Subcutaneous adipose tissue (tissue), 4 donors: ENCODE measurements around the gene COQ6. TPM values are rescaled to one million over a fixed set of nuclear protein-coding genes. Genes with fewer than 3 reads are reported as not detected.

Experiments
- total RNA-seq, 4 donors: library from RNA; depleted of rRNA; stranded (reverse); fragments of >200 nt; gene quantifications; one replicate each; pipeline ENCODE4 v1.1.0, GENCODE V29; 2016
- TF ChIP-seq, protein P1 (sequence below): fragments of 450-650 bp; IDR thresholded peaks from one replicate; pipeline ENCODE4 v1.5.1; 2016; ENCODE audit warnings: low read depth, mild to moderate bottlenecking, control low read depth, antibody characterized with exemption, moderate library complexity

Gene COQ6
- total RNA-seq = 10 to 100 TPM; 34.6 to 46.9 (median 37.9) TPM

DNA sequence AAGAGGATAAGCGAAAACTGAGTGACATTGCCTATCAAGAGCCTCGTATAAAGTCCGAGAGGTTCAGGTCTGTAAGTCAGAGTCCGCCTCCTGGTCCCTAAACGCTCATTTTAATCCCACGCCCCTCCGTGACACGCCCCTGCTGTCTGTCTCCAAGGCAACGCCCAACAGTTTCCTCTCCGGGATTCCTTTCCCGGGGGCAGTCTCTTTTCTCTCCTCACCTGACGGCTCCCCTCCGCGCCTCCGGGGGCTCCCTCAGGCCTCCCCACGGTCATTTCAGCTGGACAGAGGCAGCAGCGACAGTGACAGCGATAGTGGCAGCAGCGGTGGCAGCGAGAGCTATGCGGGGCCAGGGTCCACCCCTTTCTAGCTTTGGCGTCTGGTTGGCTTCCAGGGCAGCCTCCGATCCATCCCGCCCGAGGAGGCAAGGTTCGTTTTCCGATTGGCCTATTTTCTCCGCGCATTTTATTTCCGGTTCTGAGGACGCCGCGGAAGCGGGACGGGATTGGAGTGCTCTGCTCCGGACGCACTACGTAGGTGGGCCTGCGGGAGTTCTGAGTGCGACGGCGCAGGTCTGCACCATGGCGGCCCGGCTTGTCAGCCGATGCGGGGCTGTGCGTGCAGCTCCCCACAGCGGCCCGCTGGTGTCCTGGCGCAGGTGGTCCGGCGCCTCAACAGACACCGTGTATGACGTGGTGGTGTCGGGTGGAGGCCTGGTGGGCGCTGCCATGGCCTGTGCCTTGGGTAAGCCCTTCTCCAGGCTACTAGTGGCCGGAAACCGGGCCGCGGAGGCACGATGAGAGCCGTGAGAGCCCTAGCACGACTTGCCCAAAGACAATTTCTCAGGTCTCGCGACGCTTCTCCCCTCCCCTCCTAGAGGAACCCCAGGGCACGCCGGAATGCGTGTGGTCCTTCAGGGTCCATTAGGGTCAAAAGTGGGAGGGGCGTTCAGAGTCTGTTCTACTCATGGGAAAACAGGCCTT lies at the start of gene COQ6, which contains the start of gene FAM161B:
Gene COQ6, plus strand, starts transcription at position 551 of the 983 bp plus-strand sequence. Its CDS starts 31 bp downstream, at position 582.
Gene FAM161B, minus strand, starts transcription at position 343 of the 983 bp plus-strand sequence. Its CDS starts 68 bp downstream, at position 275.
- TF ChIP-seq, protein P1, sequence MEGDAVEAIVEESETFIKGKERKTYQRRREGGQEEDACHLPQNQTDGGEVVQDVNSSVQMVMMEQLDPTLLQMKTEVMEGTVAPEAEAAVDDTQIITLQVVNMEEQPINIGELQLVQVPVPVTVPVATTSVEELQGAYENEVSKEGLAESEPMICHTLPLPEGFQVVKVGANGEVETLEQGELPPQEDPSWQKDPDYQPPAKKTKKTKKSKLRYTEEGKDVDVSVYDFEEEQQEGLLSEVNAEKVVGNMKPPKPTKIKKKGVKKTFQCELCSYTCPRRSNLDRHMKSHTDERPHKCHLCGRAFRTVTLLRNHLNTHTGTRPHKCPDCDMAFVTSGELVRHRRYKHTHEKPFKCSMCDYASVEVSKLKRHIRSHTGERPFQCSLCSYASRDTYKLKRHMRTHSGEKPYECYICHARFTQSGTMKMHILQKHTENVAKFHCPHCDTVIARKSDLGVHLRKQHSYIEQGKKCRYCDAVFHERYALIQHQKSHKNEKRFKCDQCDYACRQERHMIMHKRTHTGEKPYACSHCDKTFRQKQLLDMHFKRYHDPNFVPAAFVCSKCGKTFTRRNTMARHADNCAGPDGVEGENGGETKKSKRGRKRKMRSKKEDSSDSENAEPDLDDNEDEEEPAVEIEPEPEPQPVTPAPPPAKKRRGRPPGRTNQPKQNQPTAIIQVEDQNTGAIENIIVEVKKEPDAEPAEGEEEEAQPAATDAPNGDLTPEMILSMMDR = no peak

DNA sequence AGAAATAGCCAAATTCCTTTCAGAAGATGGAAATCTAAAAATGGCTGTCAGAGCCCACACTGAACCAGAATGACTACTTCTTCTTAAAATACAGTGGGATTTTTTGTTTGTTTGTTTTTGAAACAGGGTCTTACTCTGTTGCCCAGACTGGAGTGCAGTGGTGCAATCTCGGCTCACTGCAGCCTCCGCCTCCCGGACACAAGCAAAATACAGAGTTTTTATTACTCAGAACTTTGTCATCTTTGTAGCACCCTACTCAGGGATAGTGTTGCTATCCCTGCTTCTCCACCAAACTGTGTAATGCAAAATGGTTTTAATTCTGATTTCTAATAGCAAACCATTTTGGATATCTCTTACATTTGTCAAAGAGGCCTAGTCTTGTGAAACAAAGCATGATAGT lies 47.1 kb upstream of the COQ6 start:
- TF ChIP-seq, protein P1 = no peak

DNA sequence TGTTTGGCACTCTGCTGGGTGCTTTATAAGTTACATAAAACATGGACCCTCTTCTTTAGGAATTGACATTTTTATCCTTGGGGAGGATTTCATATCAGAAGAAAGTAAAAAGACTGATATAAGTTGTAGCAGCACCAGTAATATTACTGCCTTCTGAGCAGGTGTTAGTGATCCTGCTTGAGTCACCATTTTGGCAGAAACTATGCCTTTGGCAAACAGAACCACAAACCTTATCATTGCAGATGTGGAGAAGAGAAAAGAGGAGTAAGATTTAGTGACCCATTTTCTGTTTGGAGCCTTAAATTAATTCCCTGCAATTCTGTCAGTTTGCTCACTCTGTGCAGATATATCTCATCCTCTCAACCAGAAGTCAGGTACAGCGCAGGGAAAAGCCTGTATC lies 40.4 kb upstream of the COQ6 start:
- TF ChIP-seq, protein P1 = no peak

DNA sequence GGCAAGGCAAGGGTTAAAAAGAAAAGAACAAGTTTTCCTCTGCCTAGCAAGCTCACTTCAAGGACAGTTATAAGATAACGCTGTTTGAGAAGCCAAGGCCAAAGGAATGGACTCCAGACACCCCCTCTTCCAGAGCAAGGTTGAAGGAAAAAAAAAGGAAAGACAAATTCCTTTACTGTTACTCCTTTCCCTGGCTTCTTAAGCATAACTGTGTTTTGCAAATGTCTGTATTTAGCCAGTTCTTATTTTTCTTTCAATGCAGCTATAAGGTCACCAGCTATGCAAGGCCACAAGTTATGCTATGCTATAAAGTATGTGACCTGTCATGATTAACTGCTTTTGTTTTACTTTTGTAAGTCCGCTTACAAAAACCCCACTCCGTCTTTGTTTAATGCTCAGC lies 36.8 kb upstream of the COQ6 start:
- TF ChIP-seq, protein P1 = no peak

DNA sequence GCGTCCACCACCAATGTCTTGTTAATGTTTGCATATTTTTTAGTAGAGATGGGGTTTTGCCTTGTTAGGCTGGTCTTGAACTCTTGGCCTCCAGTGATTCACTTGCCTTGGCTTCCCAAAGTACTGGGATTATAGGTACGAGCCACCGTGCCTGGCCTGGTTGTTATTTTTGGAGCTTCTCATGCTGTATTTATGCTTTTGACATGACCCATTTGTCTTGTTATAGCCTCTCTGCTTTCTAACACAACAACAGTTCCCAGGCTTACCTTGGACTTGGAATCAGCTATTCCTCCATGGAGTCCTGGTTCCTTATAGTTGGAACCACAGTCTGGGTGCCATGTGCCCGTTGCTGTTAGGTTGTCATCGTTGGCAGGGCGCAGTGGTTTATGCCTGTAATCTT lies 33.8 kb upstream of the COQ6 start:
- TF ChIP-seq, protein P1 = no peak

DNA sequence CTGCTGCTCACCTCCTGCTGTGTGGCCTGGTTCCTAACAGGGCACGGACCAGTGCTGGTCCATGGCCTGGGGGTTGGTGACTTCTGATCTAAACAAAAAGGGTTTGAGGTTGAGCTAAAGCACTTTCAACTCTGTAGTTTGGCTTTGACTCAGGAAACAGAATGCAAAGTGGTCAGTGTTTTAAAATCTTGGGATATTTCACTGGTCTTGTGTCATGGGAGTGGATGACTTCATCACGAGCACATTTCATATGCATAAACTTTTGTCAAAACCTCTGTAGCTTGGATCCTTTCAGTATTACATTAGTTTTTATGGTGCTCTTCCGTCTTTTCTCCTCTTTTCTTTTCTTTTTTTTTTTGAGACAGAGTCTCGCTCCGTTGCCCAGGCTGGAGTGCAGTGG lies 25.8 kb upstream of the COQ6 start:
- TF ChIP-seq, protein P1 = no peak

DNA sequence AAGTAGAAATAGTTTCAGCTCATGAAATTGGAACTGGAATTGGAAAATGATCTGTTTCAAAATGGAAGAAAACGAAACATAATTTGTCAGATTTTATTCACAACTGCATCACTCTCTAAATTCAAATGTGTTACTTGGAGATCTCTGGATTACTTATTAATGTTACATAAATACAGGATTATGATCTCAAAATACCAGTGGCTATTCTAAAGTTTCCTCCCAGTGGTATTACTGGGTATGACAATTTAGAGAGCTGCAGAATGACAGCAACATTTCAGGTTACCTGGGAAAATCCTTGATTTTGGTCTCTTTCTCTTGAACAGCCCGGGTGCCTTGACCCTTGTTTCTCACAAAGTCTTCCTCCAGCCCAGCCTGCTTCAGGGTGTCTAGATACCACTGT lies 14.4 kb upstream of the COQ6 start:
- TF ChIP-seq, protein P1 = no peak
